SK-N-SH treated with all-trans-retinoic acid at 6 μM for 48 hours (cell line): ENCODE measurements around the gene SOX12.

ENCODE experiments used
- ATAC-seq: fragments of 200-7000 bp; cut with Tn5 transposase; 3 replicates; pipeline ENCODE4 v1.9.1; 2020; ENCODE audit warnings: mild to moderate bottlenecking, moderate library complexity
- ARNTL ChIP-seq: fragments of 450-650 bp; formaldehyde crosslinking; IDR thresholded peaks from 2 replicates; pipeline ENCODE4 v1.5.0; 2020; ENCODE audit warnings: low read depth, mild to moderate bottlenecking, moderate library complexity, borderline replicate concordance
- CREB5 ChIP-seq: fragments of 250-450 bp; sonication (Bioruptor Pico); IDR thresholded peaks from 2 replicates; pipeline ENCODE4 v1.5.1; 2020; ENCODE audit warnings: low read depth, mild to moderate bottlenecking, moderate library complexity
- CSDC2 ChIP-seq: fragments of 250-450 bp; sonication (Bioruptor Pico); IDR thresholded peaks from 2 replicates; pipeline ENCODE4 v1.5.0; 2020; ENCODE audit warnings: mild to moderate bottlenecking, moderate library complexity
- CSRNP3 ChIP-seq: fragments of 250-450 bp; sonication (Bioruptor Pico); IDR thresholded peaks from 2 replicates; pipeline ENCODE4 v1.5.1; 2021; ENCODE audit warnings: mild to moderate bottlenecking, moderate library complexity
- ESRRG ChIP-seq: fragments of 250-450 bp; sonication (Bioruptor Pico); IDR thresholded peaks from 2 replicates; pipeline ENCODE4 v1.6.1; 2021; ENCODE audit warnings: mild to moderate bottlenecking
- GLIS3 ChIP-seq: fragments of 250-450 bp; sonication (Bioruptor Pico); IDR thresholded peaks from 2 replicates; pipeline ENCODE4 v1.5.0; 2020; ENCODE audit warnings: mild to moderate bottlenecking, moderate library complexity
- ISL1 ChIP-seq: fragments of 250-450 bp; sonication (Bioruptor Pico); IDR thresholded peaks from 2 replicates; pipeline ENCODE4 v2.1.2; 2022; ENCODE audit warnings: mild to moderate bottlenecking, moderate library complexity
- OSR1 ChIP-seq: fragments of 250-450 bp; sonication (Bioruptor Pico); IDR thresholded peaks from 2 replicates; pipeline ENCODE4 v1.8.0; 2022; ENCODE audit warnings: moderate library complexity, mild to moderate bottlenecking, inconsistent platforms
- PATZ1 ChIP-seq: fragments of 250-450 bp; sonication (Bioruptor Pico); IDR thresholded peaks from 2 replicates; pipeline ENCODE4 v1.8.0; 2020; ENCODE audit warnings: mild to moderate bottlenecking, moderate library complexity, borderline replicate concordance
- PPARA ChIP-seq: fragments of 250-450 bp; sonication (Bioruptor Pico); IDR thresholded peaks from 2 replicates; pipeline ENCODE4 v1.5.0; 2020; ENCODE audit warnings: mild to moderate bottlenecking, borderline replicate concordance
- RARB ChIP-seq: fragments of 250-450 bp; sonication (Bioruptor Pico); IDR thresholded peaks from 2 replicates; pipeline ENCODE4 v1.8.0; 2021; ENCODE audit warnings: mild to moderate bottlenecking, moderate library complexity
- SNAI2 ChIP-seq: fragments of 250-450 bp; sonication (Bioruptor Pico); IDR thresholded peaks from 2 replicates; pipeline ENCODE4 v1.5.0; 2020; ENCODE audit warnings: mild to moderate bottlenecking, moderate library complexity
- TCF4 ChIP-seq: fragments of 250-450 bp; sonication (Bioruptor Pico); IDR thresholded peaks from 2 replicates; pipeline ENCODE4 v1.8.0; 2021; ENCODE audit warnings: mild to moderate bottlenecking, moderate library complexity, borderline replicate concordance
- TOX ChIP-seq: fragments of 250-450 bp; sonication (Bioruptor Pico); IDR thresholded peaks from 2 replicates; pipeline ENCODE4 v1.8.0; 2021; ENCODE audit warnings: mild to moderate bottlenecking, moderate library complexity, borderline replicate concordance
- TSHZ2 ChIP-seq: fragments of 250-450 bp; sonication (Bioruptor Pico); IDR thresholded peaks from 2 replicates; pipeline ENCODE4 v1.5.0; 2020; ENCODE audit warnings: mild to moderate bottlenecking, moderate library complexity
- ZC3H10 ChIP-seq: fragments of 250-450 bp; sonication (Bioruptor Pico); IDR thresholded peaks from 2 replicates; pipeline ENCODE4 v1.5.1; 2021; ENCODE audit warnings: mild to moderate bottlenecking, moderate library complexity
- ZFP30 ChIP-seq: fragments of 450-650 bp; formaldehyde crosslinking; IDR thresholded peaks from 2 replicates; pipeline ENCODE4 v1.5.0; 2022; ENCODE audit warnings: mild to moderate bottlenecking, moderate library complexity
- ZNF565 ChIP-seq: fragments of 450-650 bp; formaldehyde crosslinking; conservative IDR thresholded peaks from 2 replicates; pipeline ENCODE4 v1.5.0; 2020; ENCODE audit warnings: low read depth, mild to moderate bottlenecking, moderate library complexity
- ZNF70 ChIP-seq: fragments of 450-650 bp; formaldehyde crosslinking; IDR thresholded peaks from 2 replicates; pipeline ENCODE4 v1.5.0; 2020; ENCODE audit warnings: mild to moderate bottlenecking, moderate library complexity
- ZNF8 ChIP-seq: fragments of 450-650 bp; formaldehyde crosslinking; IDR thresholded peaks from 2 replicates; pipeline ENCODE4 v1.5.0; 2020; ENCODE audit warnings: mild to moderate bottlenecking, moderate library complexity

Gene SOX12

GRCh38 chr20:312067-312466, 13.3 kb upstream of the SOX12 start:
- ATAC-seq, result no peak

GRCh38 chr20:312866-313265, 12.5 kb upstream of the SOX12 start:
- ATAC-seq, result no peak
- TF ChIP-seq ZC3H10 (CRISPR knock-in tag) (no peak), OSR1 (no peak), ARNTL (CRISPR knock-in tag) (no peak), CSRNP3 (no peak), TCF4 (no peak), PPARA (CRISPR knock-in tag) (no peak), ESRRG (CRISPR knock-in tag) (no peak), CSDC2 (no peak), ZNF8 (CRISPR knock-in tag) (no peak), RARB (no peak), GLIS3 (no peak), ZNF70 (CRISPR knock-in tag) (no peak), TSHZ2 (CRISPR knock-in tag) (no peak), ZNF565 (CRISPR knock-in tag) (no peak)

More at GRCh38 chr20:312067-312466, 13.3 kb upstream of the SOX12 start:
- TF ChIP-seq SNAI2 (CRISPR knock-in tag), result no peak
- no peak for TF ChIP-seq ZNF565 (CRISPR knock-in tag)
- TF ChIP-seq ESRRG (CRISPR knock-in tag), result no peak
- no peak for TF ChIP-seq PATZ1 (CRISPR knock-in tag)
- TF ChIP-seq GLIS3, result no peak
- no peak for TF ChIP-seq ZNF70 (CRISPR knock-in tag)
- TF ChIP-seq ISL1 (CRISPR knock-in tag), result no peak
- no peak for TF ChIP-seq ZC3H10 (CRISPR knock-in tag)
- TF ChIP-seq CREB5 (CRISPR knock-in tag), result no peak
- no peak for TF ChIP-seq ZNF8 (CRISPR knock-in tag)
- TF ChIP-seq ZFP30 (CRISPR knock-in tag), result no peak
- no peak for TF ChIP-seq PPARA (CRISPR knock-in tag)
- TF ChIP-seq TCF4, result no peak
- TF ChIP-seq ARNTL (CRISPR knock-in tag), result no peak
- TF ChIP-seq CSRNP3, result no peak
- no peak for TF ChIP-seq TSHZ2 (CRISPR knock-in tag)
- no peak for TF ChIP-seq TOX (CRISPR knock-in tag)
